KMS-11 (cell line): ENCODE results near the gene FBXL4.

Experiments
- H2AFZ ChIP-seq: fragments of 200-600 bp; sonication (generic); 2 replicates; pipeline ENCODE4 v1.6.1; 2016; ENCODE audit warnings: antibody characterized with exemption, mixed run types, low read depth
- H3K27ac ChIP-seq: fragments of 200-600 bp; sonication (generic); 2 replicates; pipeline ENCODE4 v1.6.1; 2016; ENCODE audit warnings: mild to moderate bottlenecking, mixed run types
- H3K27me3 ChIP-seq: fragments of 200-600 bp; sonication (generic); 2 replicates; pipeline ENCODE4 v1.6.1; 2017; ENCODE audit warnings: mild to moderate bottlenecking, low read depth, mixed run types, moderate library complexity; ENCODE audit not compliant: insufficient read depth
- H3K36me3 ChIP-seq: fragments of 200-600 bp; sonication (generic); 2 replicates; pipeline ENCODE4 v1.6.1; 2017; ENCODE audit warnings: mild to moderate bottlenecking, mixed run types; ENCODE audit not compliant: insufficient read depth
- H3K4me1 ChIP-seq: fragments of 200-600 bp; sonication (generic); 2 replicates; pipeline ENCODE4 v1.6.1; 2016; ENCODE audit warnings: mild to moderate bottlenecking, low read depth, mixed run types; ENCODE audit not compliant: poor library complexity, severe bottlenecking
- H3K4me2 ChIP-seq: fragments of 200-600 bp; sonication (generic); 2 replicates; pipeline ENCODE4 v1.7.0; 2016; ENCODE audit warnings: mild to moderate bottlenecking, mixed run types
- H3K4me3 ChIP-seq: fragments of 200-600 bp; sonication (generic); IDR thresholded peaks from 2 replicates; pipeline ENCODE4 v1.6.1; 2017; ENCODE audit warnings: low read depth, low read length, mixed read lengths; ENCODE audit not compliant: insufficient read depth
- H3K79me2 ChIP-seq: fragments of 200-600 bp; sonication (generic); 2 replicates; pipeline ENCODE4 v1.6.1; 2016; ENCODE audit warnings: low read depth, mixed run types; ENCODE audit not compliant: insufficient read depth
- H3K9ac ChIP-seq: fragments of 200-600 bp; sonication (generic); 2 replicates; pipeline ENCODE4 v1.6.1; 2016; ENCODE audit warnings: mild to moderate bottlenecking, mixed run types
- H4K20me1 ChIP-seq: fragments of 200-600 bp; sonication (generic); 2 replicates; pipeline ENCODE4 v1.6.1; 2016; ENCODE audit warnings: mild to moderate bottlenecking, mixed run types; ENCODE audit not compliant: insufficient read depth
- TF ChIP-seq, protein P1 (sequence below): fragments of 200-600 bp; sonication (generic); conservative IDR thresholded peaks from 2 replicates; pipeline ENCODE4 v1.6.1; 2017; ENCODE audit warnings: low read depth, mild to moderate bottlenecking, antibody characterized with exemption, low read length, moderate library complexity, mixed read lengths

FBXL4 gene

DNA sequence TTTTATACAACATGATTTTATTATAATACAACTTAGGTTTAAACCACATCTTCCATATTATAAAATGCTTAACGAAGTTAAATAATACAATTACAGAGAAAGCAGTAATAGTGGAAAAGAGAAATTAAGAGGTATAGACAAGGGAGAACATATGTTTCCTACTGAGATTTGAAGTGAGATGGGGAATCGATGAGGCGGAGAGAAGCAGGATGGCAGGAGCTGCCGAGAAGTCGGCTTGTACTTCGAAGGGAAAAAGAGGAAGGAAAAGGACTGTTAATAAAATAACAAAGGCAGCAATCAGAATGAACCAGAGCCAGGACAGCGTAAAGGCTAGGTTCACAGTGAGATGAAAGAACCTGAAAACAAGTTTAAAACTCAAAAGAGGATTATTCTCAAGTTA is 15.4 kb downstream of the FBXL4 start:
- no peak overlapping the region for H3K27ac ChIP-seq

GRCh38 chr6:98931696-98932095 is 16.1 kb downstream of the FBXL4 start:
- Histone ChIP-seq H2AFZ (no peak overlapping the region), H3K79me2 (0 out of 2 replicates have a peak, but pooled peaks cover 2% of the 10 kb centered on the region), H3K27me3 (no peaks in the 10 kb centered on the region), H4K20me1 (no peaks in the 10 kb centered on the region), H3K4me3 (no peak overlapping the region), H3K9ac (no peak overlapping the region), H3K4me2 (no peak overlapping the region), H3K4me1 (no peaks in the 10 kb centered on the region), H3K27ac (no peak overlapping the region), H3K36me3 (no peaks in the 10 kb centered on the region)
- TF ChIP-seq, protein P1, sequence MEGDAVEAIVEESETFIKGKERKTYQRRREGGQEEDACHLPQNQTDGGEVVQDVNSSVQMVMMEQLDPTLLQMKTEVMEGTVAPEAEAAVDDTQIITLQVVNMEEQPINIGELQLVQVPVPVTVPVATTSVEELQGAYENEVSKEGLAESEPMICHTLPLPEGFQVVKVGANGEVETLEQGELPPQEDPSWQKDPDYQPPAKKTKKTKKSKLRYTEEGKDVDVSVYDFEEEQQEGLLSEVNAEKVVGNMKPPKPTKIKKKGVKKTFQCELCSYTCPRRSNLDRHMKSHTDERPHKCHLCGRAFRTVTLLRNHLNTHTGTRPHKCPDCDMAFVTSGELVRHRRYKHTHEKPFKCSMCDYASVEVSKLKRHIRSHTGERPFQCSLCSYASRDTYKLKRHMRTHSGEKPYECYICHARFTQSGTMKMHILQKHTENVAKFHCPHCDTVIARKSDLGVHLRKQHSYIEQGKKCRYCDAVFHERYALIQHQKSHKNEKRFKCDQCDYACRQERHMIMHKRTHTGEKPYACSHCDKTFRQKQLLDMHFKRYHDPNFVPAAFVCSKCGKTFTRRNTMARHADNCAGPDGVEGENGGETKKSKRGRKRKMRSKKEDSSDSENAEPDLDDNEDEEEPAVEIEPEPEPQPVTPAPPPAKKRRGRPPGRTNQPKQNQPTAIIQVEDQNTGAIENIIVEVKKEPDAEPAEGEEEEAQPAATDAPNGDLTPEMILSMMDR: no peak

More for the DNA sequence above, 15.4 kb downstream of the FBXL4 start:
- Histone ChIP-seq H3K9ac (no peak overlapping the region), H2AFZ (no peak overlapping the region), H3K27me3 (no peaks in the 10 kb centered on the region), H3K4me2 (no peak overlapping the region), H3K4me3 (no peak overlapping the region), H3K36me3 (no peaks in the 10 kb centered on the region), H3K79me2 (0 out of 2 replicates have a peak, but pooled peaks cover 4% of the 10 kb centered on the region), H3K4me1 (no peaks in the 10 kb centered on the region), H4K20me1 (no peaks in the 10 kb centered on the region)
- TF ChIP-seq, protein P1: no peak

DNA sequence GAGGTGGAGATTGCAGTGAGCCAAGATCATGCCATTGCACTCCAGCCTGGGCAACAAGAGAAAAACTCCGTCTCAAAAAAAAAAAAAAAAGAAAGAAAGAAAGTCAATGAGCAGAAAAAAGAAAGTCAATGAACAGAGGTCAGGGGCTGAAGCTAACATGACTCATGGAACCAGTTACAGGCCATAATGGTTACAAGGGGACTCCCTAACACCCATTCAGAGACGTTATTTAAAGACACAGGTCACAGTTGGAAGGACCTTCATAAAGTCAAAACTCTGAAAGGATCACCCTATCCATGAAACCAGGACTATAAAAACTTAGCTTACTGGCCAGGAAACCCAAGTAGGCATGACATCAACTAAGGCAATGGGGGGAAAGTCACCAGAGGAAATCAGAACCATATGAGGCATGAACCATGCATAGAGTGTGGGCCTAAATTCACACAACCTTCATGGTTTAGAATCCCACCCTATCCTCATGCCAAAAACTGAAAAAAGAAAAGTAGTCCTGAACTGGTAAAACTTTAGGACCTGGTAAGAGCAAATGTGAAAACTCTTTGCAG is 18.2 kb downstream of the FBXL4 start:
- Histone ChIP-seq H3K27ac (no peak overlapping the region), H3K4me2 (no peak overlapping the region), H3K27me3 (no peaks in the 10 kb centered on the region), H2AFZ (no peak overlapping the region), H4K20me1 (no peaks in the 10 kb centered on the region), H3K4me1 (no peaks in the 10 kb centered on the region), H3K4me3 (no peak overlapping the region), H3K36me3 (no peaks in the 10 kb centered on the region), H3K79me2 (no peaks in the 10 kb centered on the region), H3K9ac (no peak overlapping the region)
- TF ChIP-seq, protein P1: no peak

- no peak overlapping the region for H3K9ac ChIP-seq
- H3K4me3 ChIP-seq: no peak overlapping the region
- TF ChIP-seq, protein P1: no peak
- no peaks in the 10 kb centered on the region for H4K20me1 ChIP-seq
- H2AFZ ChIP-seq: no peak overlapping the region
- no peaks in the 10 kb centered on the region for H3K36me3 ChIP-seq
- H3K4me1 ChIP-seq: no peaks in the 10 kb centered on the region
- H3K27me3 ChIP-seq: no peaks in the 10 kb centered on the region
- no peak overlapping the region for H3K27ac ChIP-seq
- no peak overlapping the region for H3K4me2 ChIP-seq
- H3K79me2 ChIP-seq: no peaks in the 10 kb centered on the region
Measured at GRCh38 chr6:98928688-98929087, 19.1 kb downstream of the FBXL4 start.
